ENCODE data around the gene RFTN2.

Gene RFTN2

DNA sequence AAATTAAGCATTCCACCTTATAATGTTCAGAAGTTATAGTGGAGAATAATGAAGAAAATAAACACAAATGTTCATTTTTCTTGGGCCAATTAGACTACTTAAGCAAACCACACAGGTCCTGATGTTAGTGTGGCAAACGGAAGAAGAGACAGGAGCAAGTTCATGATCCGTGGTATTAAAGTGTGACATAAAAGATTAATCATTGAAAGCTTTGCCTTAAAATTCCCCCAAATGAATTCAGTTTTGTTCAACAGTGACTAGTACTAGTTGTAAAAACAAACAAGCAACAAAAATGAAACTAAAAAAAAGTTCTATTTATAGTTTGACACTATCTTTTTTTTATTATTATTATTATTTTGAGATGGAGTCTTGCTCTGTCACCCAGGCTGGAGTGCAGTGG, 73.7 kb downstream of the RFTN2 start:
- Histone ChIP-seq H3K27ac (no peak overlapping the region), H3K4me3 (ENCODE audit: low read depth, low read length) (no peak overlapping the region), H3K27me3 (replicated peaks) (no peaks in the 10 kb centered on the region), H3K36me3 (replicated peaks) (no peaks in the 10 kb centered on the region)
- TF ChIP-seq, protein P1, sequence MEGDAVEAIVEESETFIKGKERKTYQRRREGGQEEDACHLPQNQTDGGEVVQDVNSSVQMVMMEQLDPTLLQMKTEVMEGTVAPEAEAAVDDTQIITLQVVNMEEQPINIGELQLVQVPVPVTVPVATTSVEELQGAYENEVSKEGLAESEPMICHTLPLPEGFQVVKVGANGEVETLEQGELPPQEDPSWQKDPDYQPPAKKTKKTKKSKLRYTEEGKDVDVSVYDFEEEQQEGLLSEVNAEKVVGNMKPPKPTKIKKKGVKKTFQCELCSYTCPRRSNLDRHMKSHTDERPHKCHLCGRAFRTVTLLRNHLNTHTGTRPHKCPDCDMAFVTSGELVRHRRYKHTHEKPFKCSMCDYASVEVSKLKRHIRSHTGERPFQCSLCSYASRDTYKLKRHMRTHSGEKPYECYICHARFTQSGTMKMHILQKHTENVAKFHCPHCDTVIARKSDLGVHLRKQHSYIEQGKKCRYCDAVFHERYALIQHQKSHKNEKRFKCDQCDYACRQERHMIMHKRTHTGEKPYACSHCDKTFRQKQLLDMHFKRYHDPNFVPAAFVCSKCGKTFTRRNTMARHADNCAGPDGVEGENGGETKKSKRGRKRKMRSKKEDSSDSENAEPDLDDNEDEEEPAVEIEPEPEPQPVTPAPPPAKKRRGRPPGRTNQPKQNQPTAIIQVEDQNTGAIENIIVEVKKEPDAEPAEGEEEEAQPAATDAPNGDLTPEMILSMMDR (IDR thresholded peaks at IDR 0.05; ENCODE audit: low read depth, low read length, missing control alignments), result no peak
- in situ Hi-C loops (cut with HindIII; ENCODE audit: low pct_ligation_motif_present, low sequenced_read_pairs), result no loop called here
- no peak for DNase-seq

DNA sequence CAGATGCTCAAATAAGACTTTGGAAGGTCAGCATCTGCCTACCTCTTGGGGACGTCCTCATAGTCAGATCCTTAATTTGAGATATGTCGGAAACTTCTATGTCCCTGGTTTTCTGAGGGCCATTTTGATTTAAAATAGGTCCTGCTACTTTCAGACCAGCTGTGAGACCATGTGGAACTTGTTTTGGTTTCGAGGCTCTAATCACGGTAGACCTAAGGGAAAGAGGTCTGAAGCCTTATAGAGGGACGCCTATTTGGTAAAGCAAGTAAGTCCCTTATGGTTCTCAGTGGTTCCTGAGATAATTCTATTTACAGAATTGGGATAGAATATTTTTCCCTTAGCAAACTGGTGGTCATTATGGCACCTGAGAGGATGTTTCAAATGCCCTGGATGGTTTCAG, 75.1 kb downstream of the RFTN2 start:
- no peaks in the 10 kb centered on the region for H3K27me3 ChIP-seq (replicated peaks)
- TF ChIP-seq, protein P1 (IDR thresholded peaks at IDR 0.05; ENCODE audit: low read depth, low read length, missing control alignments), result no peak
- in situ Hi-C loops (cut with HindIII; ENCODE audit: low pct_ligation_motif_present, low sequenced_read_pairs), result no loop called here

DNA sequence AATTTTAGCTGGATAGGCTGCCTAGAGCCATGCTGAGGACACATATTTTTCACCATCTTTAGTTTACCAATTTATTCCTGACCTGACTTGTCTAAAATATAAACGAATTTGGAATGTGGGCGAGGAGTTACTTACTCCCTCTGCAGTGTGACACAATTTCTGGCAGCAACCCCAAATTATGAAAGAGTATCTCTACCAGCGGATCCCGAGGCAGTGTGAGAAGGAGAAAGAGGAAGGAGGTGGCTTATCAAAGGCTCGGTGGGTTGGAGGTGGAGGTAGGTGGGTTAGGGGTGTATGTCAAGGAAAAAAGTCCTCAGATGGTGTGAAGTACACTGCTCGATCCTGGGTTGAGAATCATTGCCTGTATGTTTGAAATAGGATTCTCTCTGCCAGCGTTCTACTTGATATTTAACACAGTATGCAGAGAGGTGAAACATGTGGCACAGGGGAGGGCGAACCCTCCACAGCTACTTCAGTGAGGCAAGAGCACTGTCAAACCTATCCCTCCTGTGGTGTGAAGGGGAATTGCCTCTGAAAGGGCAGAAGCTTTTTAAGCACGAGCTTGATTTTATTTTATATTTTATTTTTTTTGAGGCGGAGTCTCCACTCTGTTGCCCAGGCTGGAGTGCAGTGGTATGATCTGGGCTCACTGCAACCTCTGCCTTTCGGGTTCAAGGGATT, 76.0 kb downstream of the RFTN2 start:
- no peaks in the 10 kb centered on the region for H3K27me3 ChIP-seq (replicated peaks)
- no peak overlapping the region for H3K4me3 ChIP-seq (ENCODE audit: low read depth, low read length)
- no peak overlapping the region for H3K27ac ChIP-seq
- no peaks in the 10 kb centered on the region for H3K36me3 ChIP-seq (replicated peaks)
- TF ChIP-seq, protein P1 (IDR thresholded peaks at IDR 0.05; ENCODE audit: low read depth, low read length, missing control alignments), result peak; percentile 49
- in situ Hi-C loops (cut with HindIII; ENCODE audit: low pct_ligation_motif_present, low sequenced_read_pairs), result no loop called here
- DNase-seq, result peak; percentile 6

More for the DNA sequence above, 75.1 kb downstream of the RFTN2 start:
- Histone ChIP-seq H3K4me3 (ENCODE audit: low read depth, low read length) (no peak overlapping the region), H3K27ac (no peak overlapping the region), H3K36me3 (replicated peaks) (no peaks in the 10 kb centered on the region)
- no peak for DNase-seq

DNA sequence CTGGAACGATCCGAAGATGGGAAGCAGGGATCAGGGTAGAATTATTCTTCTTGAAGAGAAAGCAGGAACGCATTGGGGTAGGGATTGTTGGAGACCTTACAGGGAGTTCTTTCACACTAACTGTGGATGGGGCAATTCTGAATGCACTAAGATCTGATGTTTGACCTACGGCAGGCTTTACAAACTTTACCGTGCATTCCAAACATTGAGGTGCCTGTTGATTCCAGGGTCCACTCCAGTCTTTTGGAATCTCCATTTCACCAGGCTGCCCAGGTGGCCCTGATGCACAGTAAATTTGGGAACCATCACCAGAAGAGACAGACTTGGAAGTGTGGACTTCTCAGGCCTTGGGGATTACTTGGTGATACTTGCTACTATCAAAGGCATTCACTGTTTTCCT, 76.9 kb downstream of the RFTN2 start:
- DNase-seq, result no peak
- H3K27ac ChIP-seq, result no peak overlapping the region
- H3K27me3 ChIP-seq (replicated peaks), result no peaks in the 10 kb centered on the region
- TF ChIP-seq, protein P1 (IDR thresholded peaks at IDR 0.05; ENCODE audit: low read depth, low read length, missing control alignments), result no peak
- in situ Hi-C loops (cut with HindIII; ENCODE audit: low pct_ligation_motif_present, low sequenced_read_pairs), result no loop called here
- no peaks in the 10 kb centered on the region for H3K36me3 ChIP-seq (replicated peaks)
- H3K4me3 ChIP-seq (ENCODE audit: low read depth, low read length), result no peak overlapping the region

DNA sequence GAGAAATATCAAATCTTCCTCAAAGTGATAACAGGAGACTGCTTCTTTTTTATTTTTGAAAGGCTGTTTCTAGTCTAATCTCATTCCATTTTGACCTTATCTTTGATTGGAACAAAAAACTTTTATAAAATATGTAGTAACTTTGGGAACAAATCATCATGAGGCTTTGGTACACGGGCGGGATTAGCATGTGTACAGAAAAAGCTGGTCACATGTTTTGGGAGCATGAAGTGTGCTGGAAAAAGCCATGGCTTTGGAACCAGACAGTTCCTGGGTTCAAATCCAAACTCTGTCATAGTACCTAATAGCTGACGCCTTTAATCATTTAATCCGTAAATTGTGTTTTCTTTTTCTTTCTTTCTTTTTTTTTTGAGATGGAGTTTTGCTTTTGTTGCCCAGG, 78.2 kb downstream of the RFTN2 start:
- no peak for DNase-seq
- Histone ChIP-seq H3K4me3 (ENCODE audit: low read depth, low read length) (no peak overlapping the region), H3K27me3 (replicated peaks) (no peaks in the 10 kb centered on the region), H3K36me3 (replicated peaks) (no peaks in the 10 kb centered on the region), H3K27ac (no peak overlapping the region)
- in situ Hi-C loops (cut with HindIII; ENCODE audit: low pct_ligation_motif_present, low sequenced_read_pairs), result no loop called here
- TF ChIP-seq, protein P1 (IDR thresholded peaks at IDR 0.05; ENCODE audit: low read depth, low read length, missing control alignments), result no peak

DNA sequence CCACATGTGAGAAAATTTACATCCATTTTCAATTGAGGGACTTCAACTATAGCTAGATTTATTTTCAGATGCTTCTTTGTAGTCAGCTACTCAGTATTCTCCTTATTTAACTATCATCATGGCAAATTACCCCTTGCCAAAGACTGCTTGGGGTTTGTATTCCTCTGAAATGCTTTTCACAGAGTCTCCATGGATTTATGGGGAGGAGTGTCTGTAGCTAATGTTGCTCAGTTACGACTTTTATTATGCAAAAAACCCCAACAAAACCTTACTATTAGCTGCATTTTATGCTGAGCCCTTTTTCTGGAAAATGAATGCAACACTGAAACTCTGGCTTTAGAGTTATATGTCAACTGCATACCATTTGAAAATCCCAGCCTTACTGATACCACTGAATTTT, 78.6 kb downstream of the RFTN2 start:
- in situ Hi-C loops (cut with HindIII; ENCODE audit: low pct_ligation_motif_present, low sequenced_read_pairs), result no loop called here
- H3K36me3 ChIP-seq (replicated peaks), result no peaks in the 10 kb centered on the region
- TF ChIP-seq, protein P1 (IDR thresholded peaks at IDR 0.05; ENCODE audit: low read depth, low read length, missing control alignments), result no peak

More for the DNA sequence above, 78.6 kb downstream of the RFTN2 start:
- Histone ChIP-seq H3K4me3 (ENCODE audit: low read depth, low read length) (no peak overlapping the region), H3K27me3 (replicated peaks) (no peaks in the 10 kb centered on the region), H3K27ac (no peak overlapping the region)
- no peak for DNase-seq
